ENCODE measurements around the gene DEDD. TPM values are rescaled to one million over a fixed set of nuclear protein-coding genes. Genes with fewer than 3 reads are reported as not detected.
A peak's percentile ranks its signal among the peaks of the same experiment; 100 is the strongest.

The DEDD gene
- total RNA-seq, 1 experiment from 2014 or later: 32.8 TPM

- no peak for TF ChIP-seq REST (IDR thresholded peaks at IDR 0.05; ENCODE audit: low read depth)
These were observed 26.8 kb upstream of the DEDD start, which contains the start of gene USP21 (continued) for GRCh38 chr1:161159087-161159912.

- H3K4me1 ChIP-seq (ENCODE audit: control insufficient read depth in 1 of 2, insufficient read depth in 2 of 2, low read length in 2 of 2): peaks cover 8 to 26% of the 10 kb centered on the region in 2 experiments; a peak in 2 of 4 replicates
- H3K79me2 ChIP-seq (ENCODE audit: insufficient read depth, low read length): peaks cover 16% of the 10 kb centered on the region; the same call in 1 of the 2 replicates
- DNase-seq (ENCODE audit: low read depth, low spot score) (no peak), ATAC-seq (no peak)
- BruUV-seq (replicated peaks): no TSS peak
- no peaks in the 10 kb centered on the region for H4K20me1 ChIP-seq (ENCODE audit: insufficient read depth)
- intact Hi-C loops (cut with micrococcal nuclease): no loop called here
- H3K9me2 ChIP-seq (ENCODE audit: insufficient read depth): no peaks in the 10 kb centered on the region
- no peak overlapping the region for H2AFZ ChIP-seq (ENCODE audit: low read depth, low read length, poor library complexity, severe bottlenecking)
- ChIA-PET RAD21 (ENCODE audit: low non-redundant PET in 1 of 2, low total read pairs in 2 of 2, uncharacterized antibody in 2 of 2, unreplicated experiment in 2 of 2) (no interaction called here), CTCF (no interaction called here), POLR2A (interaction anchor here (0.6 to 1.5 kb wide), 3 partner anchors 7 to 175 kb away, joined by 4 to 6 read pairs (median 4); partner anchors contain the start of genes DEDD and PPOX)
- H3K9ac ChIP-seq (ENCODE audit: low read length): peak overlapping the region; percentile 97
- peak overlapping the region; percentile 77 to 91 for H3K4me3 ChIP-seq (replicated peaks in 1 of 2; ENCODE audit: low read depth in 1 of 2, low read length in 2 of 2)
- H3K36me3 ChIP-seq (ENCODE audit: control insufficient read depth in 1 of 2, insufficient read depth in 2 of 2, low read length in 2 of 2): peaks cover 0 to 16% of the 10 kb centered on the region in 2 experiments; a peak in 1 of 4 replicates
- no peaks in the 10 kb centered on the region for H3K9me3 ChIP-seq (ENCODE audit: control insufficient read depth in 1 of 2, insufficient read depth in 1 of 2, low read depth in 1 of 2, low read length in 2 of 2)
- H3K27me3 ChIP-seq (ENCODE audit: insufficient read depth, low read length): no peaks in the 10 kb centered on the region
- H3K27ac ChIP-seq (ENCODE audit: low read depth, low read length): peak overlapping the region; percentile 53
- H3K4me2 ChIP-seq (ENCODE audit: low read length): peak overlapping the region; percentile 90
- TF ChIP-seq EZH2phosphoT487 (IDR thresholded peaks at IDR 0.05; ENCODE audit: borderline replicate concordance): no peak
- no peak for TF ChIP-seq SRF (IDR thresholded peaks at IDR 0.05; ENCODE audit: low read depth)
- TF ChIP-seq RAD21 (IDR thresholded peaks at IDR 0.05; ENCODE audit: low read depth): no peak
- TF ChIP-seq CEBPB (IDR thresholded peaks at IDR 0.05; ENCODE audit: low read depth): no peak
- TF ChIP-seq ATF3 (IDR thresholded peaks at IDR 0.05): no peak
- TF ChIP-seq JUND (IDR thresholded peaks at IDR 0.05): no peak
- no peak for TF ChIP-seq TCF7L2 (IDR thresholded peaks at IDR 0.05; ENCODE audit: borderline replicate concordance, extremely low read depth, insufficient read depth, insufficient read length)
- no peak for TF ChIP-seq CTCF (IDR thresholded peaks at IDR 0.05 in 2 of 3, conservative IDR thresholded peaks at IDR 0.05 in 1 of 3; ENCODE audit: borderline replicate concordance in 1 of 3, insufficient read depth in 1 of 3, low read depth in 2 of 3, low read length in 2 of 3)
- TF ChIP-seq ZFX (IDR thresholded peaks at IDR 0.05): no peak
- TF ChIP-seq ELF1 (IDR thresholded peaks at IDR 0.05; ENCODE audit: borderline replicate concordance, low read depth): no peak
- TF ChIP-seq ZNF274 (IDR thresholded peaks at IDR 0.05; ENCODE audit: low read depth, low read length): no peak
- no peak for TF ChIP-seq FOSL1 (IDR thresholded peaks at IDR 0.05; ENCODE audit: low read depth)
- no peak for TF ChIP-seq EZH2 (IDR thresholded peaks at IDR 0.05)
These were observed 26.0 kb upstream of the DEDD start for GRCh38 chr1:161158316-161159010.

Measured in HCT116 (cell line).